HG03457 (cell line): ENCODE results near the gene CCDC8.
"Not testable (repeated sequence)": the region's sequence is repeated elsewhere in the genome, so short reads cannot be mapped to it uniquely, and the experiment has no call there.

Experiments
- ATAC-seq: cut with Tn5 transposase; IDR thresholded peaks from one replicate; pipeline ENCODE4 v1.9.1; 2021; ENCODE audit warnings: moderate number of reproducible peaks; ENCODE audit not compliant: unreplicated experiment

The CCDC8 gene

DNA sequence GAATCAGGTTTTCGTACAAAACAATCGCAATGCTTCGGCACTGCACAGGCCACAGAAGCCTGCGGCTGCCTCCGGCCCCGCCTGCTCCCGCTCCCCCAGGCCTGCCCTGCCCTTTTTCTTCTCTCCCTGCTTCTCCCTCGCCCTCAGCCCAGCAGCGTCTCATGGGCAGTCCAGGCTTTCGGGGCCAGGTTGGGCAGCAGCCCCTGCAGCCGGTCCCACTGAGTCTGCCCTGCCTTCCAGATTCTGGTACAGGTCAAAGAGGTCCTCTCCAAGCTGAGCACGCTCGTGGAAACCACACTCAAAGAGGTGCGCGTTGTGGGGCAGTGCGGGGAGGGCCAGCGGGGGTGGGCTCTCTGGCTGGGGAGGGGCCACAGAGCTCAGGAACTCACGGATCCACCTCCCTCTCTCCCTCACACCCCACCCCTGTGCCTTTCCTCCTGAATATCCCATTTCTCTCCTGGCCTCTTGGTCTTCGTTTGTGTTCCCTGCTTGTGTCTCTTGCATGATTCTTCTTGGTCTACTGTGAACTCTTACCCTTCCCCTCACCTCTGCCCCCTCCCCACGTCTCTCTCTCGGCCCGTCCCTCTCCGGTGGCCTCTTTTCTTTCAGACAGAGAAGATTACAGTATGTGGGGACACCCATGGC, 30.1 kb downstream of the CCDC8 start:
- no peak for ATAC-seq

DNA sequence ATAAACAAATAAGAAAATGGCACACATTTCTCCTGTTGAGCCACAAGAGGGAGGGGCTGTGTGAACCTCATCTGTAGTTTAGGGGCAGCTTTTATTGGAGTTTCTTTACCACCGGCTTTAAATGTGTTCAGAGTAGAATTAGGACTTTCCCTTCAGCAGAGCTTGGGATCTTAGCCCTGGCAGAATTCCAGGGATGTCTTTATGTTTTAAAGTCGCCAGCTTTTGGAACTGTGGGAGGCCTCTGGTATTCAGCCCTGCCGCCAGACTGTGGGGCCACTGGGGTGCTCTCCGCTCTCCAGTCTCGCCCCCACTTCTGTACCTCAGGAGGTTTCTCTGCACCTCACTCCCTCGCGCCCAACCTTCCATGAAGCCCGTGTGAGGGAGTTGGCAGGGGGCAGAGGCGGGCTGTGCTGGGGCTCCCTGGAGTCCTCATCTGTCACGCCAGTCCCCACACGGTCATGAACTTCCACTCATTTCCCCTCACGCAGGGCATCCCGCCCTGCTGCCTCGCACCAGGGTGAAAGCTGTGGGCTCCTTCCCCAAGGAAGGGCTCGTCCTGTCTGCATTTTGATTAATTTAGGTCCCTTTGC, 31.5 kb downstream of the CCDC8 start:
- no peak for ATAC-seq

DNA sequence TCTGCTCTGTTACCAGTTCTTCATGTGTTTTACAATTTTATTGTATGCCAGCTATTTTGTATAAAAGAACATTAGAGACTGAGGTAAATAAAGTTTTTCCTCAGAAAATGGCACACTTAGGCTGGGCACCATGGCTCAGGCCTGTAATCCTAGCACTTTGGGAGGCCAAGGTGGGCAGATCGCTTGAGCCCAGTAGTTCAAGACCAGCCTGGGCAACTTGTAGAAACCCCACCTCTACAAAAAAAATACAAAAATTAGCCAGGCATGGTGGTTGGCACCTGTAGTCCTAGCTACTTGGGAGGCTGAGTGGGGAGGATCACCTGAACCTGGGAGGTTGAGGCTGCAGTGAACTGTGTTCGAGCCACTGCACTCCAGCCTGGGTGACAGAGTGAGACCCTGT, 32.0 kb downstream of the CCDC8 start:
- no peak for ATAC-seq

DNA sequence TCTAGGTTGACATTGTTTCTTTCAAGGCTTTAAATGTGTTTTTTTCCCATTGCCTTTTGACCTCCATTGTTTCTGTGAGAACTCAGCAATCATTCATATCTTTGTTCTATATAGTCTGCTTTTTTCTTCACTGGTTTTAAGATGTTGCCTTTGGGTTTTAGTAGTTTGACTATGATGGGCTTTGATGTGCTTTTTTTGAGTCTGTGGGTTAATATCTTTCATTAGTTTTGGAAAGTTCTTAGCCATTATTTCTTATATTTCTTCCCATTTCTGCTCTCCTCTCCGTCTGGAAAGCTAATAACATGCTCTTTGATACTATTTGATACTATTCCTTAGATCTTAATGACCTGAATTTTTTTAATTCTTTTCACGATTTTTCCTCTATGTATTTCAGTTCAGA, 32.7 kb downstream of the CCDC8 start:
- ATAC-seq: no peak

DNA sequence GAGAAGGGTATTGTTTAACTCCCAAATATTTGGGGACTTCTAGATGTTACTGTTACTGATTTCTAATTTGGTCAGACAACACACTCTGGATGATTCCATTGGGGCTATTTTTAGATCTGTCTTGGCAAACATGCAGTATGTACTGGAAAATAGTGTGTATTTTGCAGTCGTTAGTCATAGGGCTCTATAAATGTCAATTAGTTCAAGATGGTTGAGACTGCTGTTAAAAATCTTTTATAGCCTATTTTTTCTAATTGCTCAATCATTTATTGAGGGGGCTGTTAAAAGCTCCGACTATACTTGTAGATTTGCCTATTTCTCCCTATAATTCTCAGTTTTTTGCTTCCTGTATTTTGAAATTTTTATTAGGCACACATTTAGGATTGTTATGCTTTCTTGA, 35.1 kb downstream of the CCDC8 start:
- ATAC-seq: no peak

DNA sequence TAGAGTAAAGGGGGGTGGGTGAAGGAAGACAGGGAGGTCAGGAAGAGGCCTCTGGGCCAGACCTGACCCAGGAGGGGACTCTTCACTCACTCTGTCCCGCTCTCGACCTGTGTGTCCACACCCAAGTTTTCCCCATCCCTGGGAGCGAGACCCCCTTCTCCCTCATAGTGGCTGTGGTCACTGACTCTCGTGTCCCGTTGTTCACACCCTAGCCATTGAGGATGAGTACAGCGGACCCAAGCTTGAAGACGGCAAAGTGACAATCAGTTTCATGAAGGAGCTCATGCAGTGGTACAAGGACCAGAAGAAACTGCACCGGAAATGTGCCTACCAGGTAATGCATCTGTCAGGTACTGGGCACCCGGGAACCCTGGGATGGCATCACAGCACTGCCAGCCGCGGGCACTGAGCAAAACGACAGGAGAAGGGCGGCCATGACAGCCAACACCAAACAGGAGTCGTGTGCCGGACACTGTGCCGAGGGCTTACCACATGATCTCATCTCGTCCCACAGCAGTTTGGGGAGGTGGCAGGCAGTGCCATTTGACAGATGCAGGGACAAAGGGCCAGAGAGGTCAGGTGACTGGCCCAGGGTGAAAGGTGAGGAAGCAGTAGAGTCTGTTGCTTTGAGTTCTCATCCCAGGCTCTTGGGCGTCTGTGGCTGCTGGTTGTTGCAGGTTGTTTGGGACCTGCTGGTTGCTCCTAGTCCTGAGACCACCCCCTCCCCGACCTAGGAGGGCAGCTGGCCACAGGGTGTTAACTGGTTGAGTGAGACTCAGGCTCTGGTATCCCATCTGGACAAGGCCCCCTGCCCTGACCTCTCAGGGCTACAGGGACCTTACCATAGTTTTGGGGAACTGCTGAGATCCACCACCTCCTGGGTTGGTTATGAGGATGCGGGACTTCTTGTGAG, 36.9 kb downstream of the CCDC8 start:
- ATAC-seq: no peak

DNA sequence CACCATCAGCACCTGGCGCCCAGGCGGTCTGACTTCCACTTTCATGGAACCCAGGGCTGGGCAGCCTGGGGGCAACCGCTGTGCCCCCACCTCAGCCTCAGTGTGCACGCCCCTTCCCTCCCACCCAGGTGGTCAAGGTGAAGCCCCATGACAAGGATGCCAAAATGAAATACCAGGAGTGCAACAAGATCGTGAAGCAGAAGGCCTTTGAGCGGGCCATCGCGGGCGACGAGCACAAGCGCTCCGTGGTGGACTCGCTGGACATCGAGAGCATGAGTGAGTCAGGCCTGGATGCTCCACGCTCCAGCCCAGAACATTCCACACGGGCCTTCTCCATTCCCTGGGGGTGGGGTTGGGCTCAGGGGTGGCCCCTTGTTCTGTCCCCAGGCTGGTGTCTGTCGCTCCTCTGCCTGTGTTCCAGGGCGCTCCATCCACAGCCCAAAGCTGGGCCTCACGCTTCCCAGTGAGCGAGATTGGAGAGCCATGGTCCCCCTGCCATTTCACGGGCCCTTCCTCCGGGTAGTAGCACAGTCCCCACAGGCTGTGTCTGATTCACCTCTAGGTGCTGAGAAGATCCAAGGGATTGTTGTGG, 37.8 kb downstream of the CCDC8 start:
- not testable (repeated sequence) for ATAC-seq

DNA sequence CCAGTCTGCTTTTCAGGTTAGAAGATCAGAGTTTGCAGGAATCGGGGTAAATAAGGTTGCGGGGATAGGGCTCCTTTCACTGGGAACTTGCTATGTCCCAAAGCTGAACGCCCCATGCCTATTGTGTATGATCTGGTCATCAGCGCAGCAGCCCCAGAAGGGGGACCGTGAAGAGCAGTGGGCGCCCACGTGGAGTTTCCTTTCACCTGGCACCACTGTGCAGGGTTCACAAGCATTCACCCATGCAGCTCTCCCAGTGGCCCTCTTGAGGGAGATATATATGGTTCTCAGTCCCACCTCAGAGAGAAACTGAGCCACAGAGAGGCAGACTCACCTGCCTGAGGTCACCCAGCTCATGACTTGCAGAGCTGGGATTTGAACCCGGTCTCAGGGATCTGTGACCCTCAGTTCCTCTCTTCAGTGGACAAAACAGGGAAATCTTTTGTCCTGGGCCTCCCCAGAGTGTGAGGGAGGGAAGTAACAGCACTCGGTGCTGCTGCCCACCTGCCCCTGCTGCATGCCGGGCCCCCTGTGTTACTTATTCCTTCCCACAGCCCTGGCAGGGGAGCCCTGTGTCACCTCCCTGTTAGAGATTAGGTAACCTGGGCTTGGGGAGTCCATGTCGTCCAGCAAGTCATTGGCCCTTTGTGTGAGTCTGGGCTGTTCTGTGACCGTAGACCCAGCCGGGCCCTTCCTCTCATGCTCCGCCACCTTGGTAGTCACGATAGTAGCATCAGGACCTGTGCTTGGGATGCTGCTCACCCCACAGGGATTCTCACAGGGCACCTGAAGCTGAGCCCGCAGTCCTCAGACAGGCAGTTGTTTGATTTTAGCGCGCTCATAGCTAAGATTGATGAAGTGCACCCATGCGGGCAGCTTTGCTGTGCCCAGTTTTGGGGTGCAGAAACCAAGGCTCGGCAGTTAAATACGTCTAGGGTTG, 38.6 kb downstream of the CCDC8 start:
- ATAC-seq: no peak

DNA sequence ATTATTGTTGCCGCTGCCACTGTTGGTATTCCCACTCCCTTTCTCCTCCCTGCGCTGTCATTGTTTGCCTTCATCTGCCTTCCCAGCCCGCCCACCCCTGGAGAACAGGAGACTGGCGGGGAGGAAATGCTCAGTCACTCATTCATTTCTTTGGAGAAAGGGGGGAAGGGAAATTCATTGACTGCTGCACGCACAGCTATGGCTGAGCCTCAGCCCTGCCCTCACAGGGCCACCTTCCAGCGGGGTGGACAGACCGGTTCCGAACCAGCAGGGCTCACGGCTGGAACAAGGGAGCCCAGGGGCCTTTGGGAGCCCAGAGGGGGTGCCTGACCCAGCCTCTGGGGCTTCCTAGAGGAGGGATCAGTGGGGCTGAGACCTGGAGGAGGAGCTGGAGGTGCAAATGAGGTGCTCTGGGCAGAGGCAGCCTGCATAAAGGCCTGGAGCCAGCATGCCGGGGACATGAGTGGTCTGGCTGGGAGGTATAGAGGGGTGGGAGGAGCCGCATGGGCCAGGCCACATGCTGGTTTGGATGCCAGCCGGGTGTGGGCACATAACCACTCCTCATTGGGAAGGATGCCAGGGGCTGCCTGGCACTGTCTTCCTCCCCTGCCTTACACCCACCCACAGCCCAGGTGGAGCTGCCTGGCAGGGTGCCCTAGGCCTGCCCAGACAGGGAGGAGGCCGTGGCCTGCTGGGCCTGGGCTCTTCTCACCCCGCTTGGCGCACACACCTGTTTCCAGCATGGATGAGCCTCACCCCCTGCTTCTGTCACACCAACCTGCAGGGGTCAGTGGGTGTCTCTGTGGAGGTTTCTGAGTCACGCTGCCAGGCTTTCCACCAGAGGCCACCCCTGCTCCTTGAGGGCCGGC, 39.6 kb downstream of the CCDC8 start:
- no peak for ATAC-seq

DNA sequence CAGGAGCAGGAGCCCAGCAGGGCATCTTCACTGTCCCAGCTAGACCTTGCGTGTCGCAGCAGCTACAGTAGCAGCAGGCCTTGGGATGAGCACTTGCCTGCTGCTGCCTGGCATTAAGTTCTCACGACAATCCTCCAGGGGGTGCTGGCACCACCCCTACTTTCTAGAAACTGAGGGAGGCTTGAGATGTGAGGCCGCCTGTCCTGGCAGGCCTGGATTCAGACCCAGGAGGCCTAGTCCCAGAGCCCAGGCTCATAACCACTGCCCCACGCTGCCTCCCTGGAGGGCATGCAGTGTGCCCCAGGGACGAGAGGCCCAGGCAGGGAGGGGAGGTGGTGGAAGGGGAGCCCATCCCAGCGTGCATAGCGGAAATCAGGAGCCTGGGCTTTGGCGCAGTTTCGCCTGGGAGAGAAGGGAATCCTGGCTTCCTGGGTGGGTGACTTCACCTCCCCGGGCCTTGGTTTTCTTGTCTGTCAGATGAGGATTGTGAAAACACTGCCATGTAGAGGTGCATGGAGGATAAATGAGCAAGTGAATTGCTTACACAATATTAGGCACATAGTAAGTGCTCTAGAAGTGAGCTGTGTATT, 40.4 kb downstream of the CCDC8 start:
- no peak for ATAC-seq

DNA sequence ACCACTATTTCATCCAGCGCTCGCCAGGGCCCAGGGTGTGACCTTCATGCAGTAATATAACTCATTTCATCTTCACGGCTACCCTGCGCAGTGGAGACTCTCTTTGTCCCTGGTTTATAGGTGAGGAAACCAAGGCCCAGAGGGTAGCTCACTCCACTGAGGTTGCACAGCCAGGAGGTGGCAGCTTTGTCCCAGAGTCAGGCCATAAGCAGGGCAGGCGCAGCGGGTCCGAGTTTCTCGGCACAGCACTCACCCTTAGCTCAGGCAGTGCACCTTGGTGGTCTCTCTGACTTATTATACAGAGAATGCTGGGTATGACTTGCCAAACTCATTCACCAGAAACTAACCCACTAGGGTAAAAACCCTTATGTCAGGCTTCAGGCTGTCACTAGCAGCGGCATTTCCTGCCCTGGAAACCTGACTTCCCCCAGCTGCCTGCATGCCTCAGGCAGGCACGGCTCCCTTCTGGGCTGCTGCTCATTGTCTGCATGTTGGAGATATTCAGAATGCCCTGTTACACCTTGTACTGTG, 41.9 kb downstream of the CCDC8 start:
- no peak for ATAC-seq

DNA sequence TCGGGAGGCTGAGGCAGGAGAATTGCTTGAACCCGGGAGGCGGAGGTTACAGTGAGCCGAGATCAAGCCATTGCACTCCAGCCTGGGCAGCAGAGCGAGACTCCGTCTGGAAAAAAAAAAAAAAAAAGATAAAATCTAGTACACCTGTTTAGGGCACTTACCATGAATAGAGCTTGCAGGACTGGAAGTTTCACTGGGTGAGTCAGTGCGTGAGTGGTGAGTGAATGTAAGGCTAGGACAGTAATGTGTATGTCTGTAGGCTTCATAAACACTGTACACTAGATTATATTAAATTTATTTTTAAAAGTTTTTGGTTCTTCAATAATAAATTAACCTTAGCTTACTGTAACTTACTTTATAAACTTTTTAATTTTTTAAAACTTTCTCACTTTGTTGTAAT, 43.5 kb downstream of the CCDC8 start:
- ATAC-seq: no peak

DNA sequence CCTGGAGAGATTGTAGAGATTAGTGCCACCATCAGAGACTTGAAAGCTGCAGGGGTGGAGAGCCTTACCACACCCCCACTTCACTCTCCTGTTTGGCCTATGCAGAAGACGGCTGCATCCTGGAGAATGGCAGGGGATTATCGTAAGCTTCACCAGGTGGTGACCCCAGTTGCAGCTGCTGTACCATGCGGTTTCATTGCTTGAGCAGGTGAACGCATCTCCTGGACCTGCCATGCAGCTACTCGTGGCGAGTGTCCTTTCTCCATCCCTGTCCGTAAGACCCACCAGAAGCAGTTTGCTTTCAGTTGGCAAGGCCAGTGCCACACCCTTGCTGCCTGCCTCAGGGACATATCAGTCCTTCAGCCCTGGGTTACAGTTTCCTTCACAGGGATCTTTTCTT, 45.2 kb downstream of the CCDC8 start:
- no peak for ATAC-seq

DNA sequence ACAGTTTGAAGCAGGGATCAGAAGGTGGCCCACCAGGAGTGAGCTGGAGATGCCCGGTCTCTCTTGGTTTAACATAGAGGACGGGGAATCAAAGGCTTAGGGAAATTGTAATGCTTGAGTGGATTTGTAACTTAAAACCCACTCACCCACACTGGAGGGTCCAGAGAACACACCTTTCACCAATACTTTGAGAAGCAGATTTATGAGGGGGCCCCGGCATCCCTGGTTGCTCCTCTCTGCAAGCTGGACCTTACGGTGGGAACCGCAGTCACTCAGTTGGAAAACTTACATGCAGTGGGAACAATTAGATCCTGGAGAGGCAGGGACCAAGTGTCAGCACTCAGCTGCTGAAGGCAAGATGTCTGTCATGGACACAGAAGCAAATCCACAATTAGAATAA, 45.9 kb downstream of the CCDC8 start:
- ATAC-seq: no peak

DNA sequence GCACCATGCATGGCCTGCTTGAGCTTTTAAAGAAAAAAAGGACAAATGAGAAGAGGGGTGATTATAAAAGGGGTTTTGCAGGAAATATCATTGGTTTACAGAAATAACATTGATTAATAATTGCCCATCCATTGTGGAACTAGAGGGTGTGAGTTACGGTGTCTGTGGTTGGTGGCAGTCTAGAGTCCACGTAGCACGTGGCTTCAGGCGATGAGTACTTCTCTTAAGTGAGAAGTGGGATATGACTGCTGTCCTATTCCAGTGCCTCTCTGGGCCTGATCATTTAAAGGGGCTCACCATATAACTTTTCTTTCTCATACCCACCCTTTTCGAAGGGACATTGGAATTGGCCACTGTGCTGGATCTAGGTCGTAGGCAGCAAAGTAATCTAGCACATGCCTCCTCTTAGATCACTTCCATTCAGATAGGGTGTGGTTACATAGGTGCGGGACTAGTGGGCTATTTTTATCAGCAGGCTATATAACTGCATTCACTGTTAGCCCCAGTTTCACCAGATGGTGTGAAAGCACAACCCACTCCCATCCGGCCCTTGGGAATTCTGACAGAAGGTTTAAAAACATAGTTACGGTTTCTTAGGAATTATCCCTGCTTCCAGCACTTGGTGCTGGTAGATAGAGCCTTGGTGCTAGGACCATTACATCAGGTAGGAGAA, 46.6 kb downstream of the CCDC8 start:
- ATAC-seq: no peak

DNA sequence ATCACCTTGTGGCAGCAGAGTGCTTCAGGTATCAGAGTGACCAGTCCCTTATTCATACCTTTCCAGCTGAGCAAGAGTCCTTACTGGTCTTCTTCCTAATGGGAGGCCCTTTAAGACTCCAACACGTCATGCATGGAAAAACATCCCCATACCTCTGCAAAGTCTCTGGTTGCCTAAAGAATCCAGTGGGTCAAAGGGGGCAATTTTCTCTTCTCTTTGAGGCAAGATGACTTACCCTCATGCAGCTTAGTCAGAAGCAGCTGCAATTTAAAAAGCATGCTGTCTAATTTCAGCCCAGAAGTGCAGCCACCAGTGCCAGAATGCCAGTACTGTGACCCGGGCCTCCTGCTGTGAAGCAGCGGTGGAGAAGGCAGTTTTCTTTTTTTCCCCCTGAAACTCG, 47.8 kb downstream of the CCDC8 start:
- ATAC-seq: no peak

DNA sequence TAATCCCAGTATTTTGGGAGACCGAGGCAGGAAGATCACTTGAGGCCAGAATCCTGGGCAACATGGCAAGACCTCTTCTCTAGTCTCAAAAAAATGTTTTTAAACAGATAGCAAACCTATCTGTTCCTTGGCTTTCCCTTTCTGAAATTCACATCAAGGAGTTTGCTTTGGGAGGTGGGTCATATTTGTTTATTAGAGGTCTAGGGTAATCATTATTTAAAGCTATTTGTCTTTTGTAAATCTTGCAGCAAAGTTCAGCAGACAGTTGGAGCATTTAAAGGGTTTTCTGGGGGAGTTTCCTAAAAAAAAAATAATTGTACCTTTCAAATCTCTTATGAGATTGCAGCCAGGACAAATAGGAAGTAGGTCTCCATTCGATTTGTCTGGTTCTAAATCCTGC, 49.0 kb downstream of the CCDC8 start:
- no peak for ATAC-seq

DNA sequence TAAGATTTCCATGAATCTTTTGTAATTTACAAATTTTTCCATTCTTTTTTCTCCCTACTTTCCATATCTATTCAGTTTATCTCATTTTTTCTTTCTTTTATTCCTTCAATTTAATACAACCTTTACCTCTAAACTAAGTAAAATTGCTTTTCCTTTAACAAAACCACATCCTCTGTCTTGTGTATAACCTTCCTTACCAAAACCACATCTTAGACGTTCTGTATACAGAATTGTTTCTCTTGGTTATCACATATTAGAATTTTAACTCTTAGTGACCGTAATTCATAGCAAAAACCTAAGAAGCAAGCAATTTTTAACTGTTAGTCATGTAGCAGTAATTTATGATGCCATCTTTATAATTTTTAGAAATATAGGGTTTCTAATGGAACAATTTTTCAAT, 51.4 kb downstream of the CCDC8 start:
- ATAC-seq: no peak
